Left lung (tissue), 10 donors: ENCODE results near the gene PTPRN2. TPM values are rescaled to one million over a fixed set of nuclear protein-coding genes. Genes with fewer than 3 reads are reported as not detected.

Experiments used
- ATAC-seq: fragments of 200-7000 bp; cut with Tn5 transposase; one replicate; pipeline ENCODE4 v1.9.1; 2020; ENCODE audit warnings: moderate library complexity
- DNase-seq, 4 donors: peaks; one replicate each; pipeline ENCODE4 v3.0.0-alpha.2; 2013 to 2020
- H3K27ac ChIP-seq, 2 donors: fragments of 200-600 bp; sonication (generic) in 1 of 2; one replicate each; pipeline versions ENCODE4 v1.5.0 to v1.8.0; 2020 to 2021
- H3K27me3 ChIP-seq, 2 donors: fragments of 200-600 bp; sonication (generic) in 1 of 2; one replicate each; pipeline versions ENCODE4 v1.5.0 to v1.8.0; 2020 to 2021
- H3K36me3 ChIP-seq, 2 donors: fragments of 200-600 bp; sonication (generic) in 1 of 2; one replicate each; pipeline versions ENCODE4 v1.5.0 to v1.8.0; 2020 to 2021
- H3K4me1 ChIP-seq, 2 donors: fragments of 200-600 bp; one replicate each; pipeline ENCODE4 v1.8.0; 2021
- H3K4me3 ChIP-seq, 2 donors: fragments of 200-600 bp; sonication (generic) in 1 of 2; one replicate each; pipeline versions ENCODE4 v1.5.0 to v1.8.0; 2020 to 2021; ENCODE audit warnings: mild to moderate bottlenecking in 1 of 2
- H3K9me3 ChIP-seq, 2 donors: fragments of 200-600 bp; sonication (generic) in 1 of 2; one replicate each; pipeline versions ENCODE4 v1.5.0 to v1.8.0; 2020 to 2021
- CTCF ChIP-seq, 2 donors: fragments of 200-600 bp; sonication (generic) in 1 of 2; IDR thresholded peaks; one replicate each; pipeline versions ENCODE4 v1.5.0 to v1.8.0; 2021; ENCODE audit warnings: antibody characterized with exemption in 2 of 2
- intact Hi-C, 2 donors: fragments of 100-400 bp; cut with DNase I; formaldehyde crosslinking; loops; one replicate each; pipeline versions ENCODE4 v1.11.2 to v1.14.2; 2022
- polyA plus RNA-seq, 6 donors: library from polyadenylated mRNA; unstranded; fragments of 120-200 nt; gene quantifications; one replicate each; pipeline ENCODE4 v1.2.1, GENCODE V29; 2013; ENCODE audit not compliant: insufficient read length in 6 of 6
- total RNA-seq, 2 donors: library from RNA; stranded (reverse); fragmentation: NEBNext Ultra II Directional; extraction: Animal tissue kit (Norgen Biotek cat#: 25700); gene quantifications; one replicate each; pipeline ENCODE4 v1.2.1, GENCODE V29; 2021
- donor health status: DM: no; HTN: yes; CAD: no.
- donor health status: DM: no; HTN: no; CAD: no.

The PTPRN2 gene
- total and polyA plus RNA-seq, 8 donors, result 4.0 to 7.8 (median 6.8) TPM

GRCh38 chr7:157862731-157863130, 724.9 kb downstream of the PTPRN2 start:
- intact Hi-C loops, result no loop called here
- no peak for DNase-seq
- ATAC-seq, result no peak

GRCh38 chr7:157861551-157861950, 726.1 kb downstream of the PTPRN2 start:
- no peaks in the 10 kb centered on the region for H3K4me1 ChIP-seq
- peaks cover 0 to 12% of the 10 kb centered on the region in 2 donors for H3K27me3 ChIP-seq
- TF ChIP-seq CTCF (IDR thresholded peaks at IDR 0.05), result no peak
- no peak overlapping the region for H3K27ac ChIP-seq
- intact Hi-C loops, result no loop called here
- no peaks in the 10 kb centered on the region for H3K9me3 ChIP-seq
- DNase-seq (no peak), ATAC-seq (no peak)
- peaks cover 0 to 13% of the 10 kb centered on the region in 2 donors for H3K36me3 ChIP-seq
- H3K4me3 ChIP-seq, result no peak overlapping the region

More at GRCh38 chr7:157862731-157863130, 724.9 kb downstream of the PTPRN2 start:
- H3K9me3 ChIP-seq, result peaks cover 0 to 1% of the 10 kb centered on the region in 2 donors
- peaks cover 0 to 8% of the 10 kb centered on the region in 2 donors for H3K36me3 ChIP-seq
- H3K4me1 ChIP-seq, result no peaks in the 10 kb centered on the region
- peaks cover 0 to 12% of the 10 kb centered on the region in 2 donors for H3K27me3 ChIP-seq
- no peak for TF ChIP-seq CTCF (IDR thresholded peaks at IDR 0.05)
- H3K27ac ChIP-seq, result no peak overlapping the region
- no peak overlapping the region for H3K4me3 ChIP-seq

GRCh38 chr7:157861031-157861491, 726.6 kb downstream of the PTPRN2 start:
- intact Hi-C loops, result no loop called here

GRCh38 chr7:157860406-157860805, 727.2 kb downstream of the PTPRN2 start:
- no peak for ATAC-seq
- intact Hi-C loops, result no loop called here
- Histone ChIP-seq H3K4me1 (peaks cover 0 to 8% of the 10 kb centered on the region in 2 donors), H3K27me3 (peaks cover 0 to 12% of the 10 kb centered on the region in 2 donors), H3K9me3 (no peaks in the 10 kb centered on the region), H3K36me3 (peaks cover 0 to 13% of the 10 kb centered on the region in 2 donors), H3K27ac (no peak overlapping the region), H3K4me3 (no peak overlapping the region)
- no peak for DNase-seq
- no peak for TF ChIP-seq CTCF (IDR thresholded peaks at IDR 0.05)

More at GRCh38 chr7:157861031-157861491, 726.6 kb downstream of the PTPRN2 start:
- no peaks in the 10 kb centered on the region for H3K9me3 ChIP-seq
- H3K4me3 ChIP-seq, result no peak overlapping the region
- peaks cover 0 to 12% of the 10 kb centered on the region in 2 donors for H3K27me3 ChIP-seq
- TF ChIP-seq CTCF (IDR thresholded peaks at IDR 0.05), result no peak
- H3K4me1 ChIP-seq, result peaks cover 0 to 1% of the 10 kb centered on the region in 2 donors
- no peak overlapping the region for H3K27ac ChIP-seq
- peaks cover 0 to 13% of the 10 kb centered on the region in 2 donors for H3K36me3 ChIP-seq
- ATAC-seq (no peak), DNase-seq (no peak)

GRCh38 chr7:157859915-157860314, 727.7 kb downstream of the PTPRN2 start:
- ATAC-seq, result no peak

More at GRCh38 chr7:157859915-157860314, 727.7 kb downstream of the PTPRN2 start:
- intact Hi-C loops, result no loop called here
- H3K27ac ChIP-seq, result no peak overlapping the region
- H3K9me3 ChIP-seq, result no peaks in the 10 kb centered on the region
- peaks cover 0 to 12% of the 10 kb centered on the region in 2 donors for H3K27me3 ChIP-seq
- TF ChIP-seq CTCF (IDR thresholded peaks at IDR 0.05), result no peak
- no peak overlapping the region for H3K4me3 ChIP-seq
- DNase-seq, result no peak
- peaks cover 0 to 13% of the 10 kb centered on the region in 2 donors for H3K36me3 ChIP-seq
- peaks cover 0 to 11% of the 10 kb centered on the region in 2 donors for H3K4me1 ChIP-seq
